ENCODE data around the gene SPDYE16.
"Not testable (repeated sequence)": the region's sequence is repeated elsewhere in the genome, so short reads cannot be mapped to it uniquely, and the experiment has no call there.

DNA sequence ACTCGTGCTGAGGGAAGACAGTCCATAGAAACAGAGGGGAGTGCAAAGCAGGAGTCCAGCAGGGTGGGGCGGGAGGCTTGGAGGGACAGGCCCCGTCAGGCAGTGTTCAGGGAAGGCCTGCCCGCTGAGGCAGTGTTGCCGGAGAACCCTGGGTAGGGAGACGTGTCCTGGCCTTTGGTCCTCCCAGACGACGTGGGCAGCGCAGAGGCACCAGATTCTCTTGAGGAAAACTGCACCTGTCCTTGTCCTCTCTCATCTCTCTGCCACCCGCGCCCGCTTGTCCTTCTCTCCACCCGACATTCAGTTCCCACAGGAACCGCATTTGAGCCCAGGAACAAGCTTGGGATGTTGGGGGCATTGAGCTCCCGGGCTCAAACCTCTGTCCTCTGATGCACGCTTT lies 47.4 kb downstream of the SPDYE16 start:
- TF ChIP-seq POLR2A (IDR thresholded peaks at IDR 0.05) = not testable (repeated sequence)
- TF ChIP-seq, protein P1, sequence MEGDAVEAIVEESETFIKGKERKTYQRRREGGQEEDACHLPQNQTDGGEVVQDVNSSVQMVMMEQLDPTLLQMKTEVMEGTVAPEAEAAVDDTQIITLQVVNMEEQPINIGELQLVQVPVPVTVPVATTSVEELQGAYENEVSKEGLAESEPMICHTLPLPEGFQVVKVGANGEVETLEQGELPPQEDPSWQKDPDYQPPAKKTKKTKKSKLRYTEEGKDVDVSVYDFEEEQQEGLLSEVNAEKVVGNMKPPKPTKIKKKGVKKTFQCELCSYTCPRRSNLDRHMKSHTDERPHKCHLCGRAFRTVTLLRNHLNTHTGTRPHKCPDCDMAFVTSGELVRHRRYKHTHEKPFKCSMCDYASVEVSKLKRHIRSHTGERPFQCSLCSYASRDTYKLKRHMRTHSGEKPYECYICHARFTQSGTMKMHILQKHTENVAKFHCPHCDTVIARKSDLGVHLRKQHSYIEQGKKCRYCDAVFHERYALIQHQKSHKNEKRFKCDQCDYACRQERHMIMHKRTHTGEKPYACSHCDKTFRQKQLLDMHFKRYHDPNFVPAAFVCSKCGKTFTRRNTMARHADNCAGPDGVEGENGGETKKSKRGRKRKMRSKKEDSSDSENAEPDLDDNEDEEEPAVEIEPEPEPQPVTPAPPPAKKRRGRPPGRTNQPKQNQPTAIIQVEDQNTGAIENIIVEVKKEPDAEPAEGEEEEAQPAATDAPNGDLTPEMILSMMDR (IDR thresholded peaks at IDR 0.05) = not testable (repeated sequence)
